PC-9 (cell line): ENCODE data around the gene RNF44.

Experiments used
- CTCF ChIP-seq: fragments of 200-600 bp; sonication (generic); conservative IDR thresholded peaks from 2 replicates; pipeline ENCODE4 v1.6.1; 2017; ENCODE audit warnings: mixed run types, antibody characterized with exemption, mild to moderate bottlenecking, moderate library complexity
- EZH2 ChIP-seq: fragments of 200-600 bp; sonication (generic); IDR thresholded peaks from 2 replicates; pipeline ENCODE4 v1.8.0; 2017; ENCODE audit warnings: antibody characterized with exemption, low read depth

DNA sequence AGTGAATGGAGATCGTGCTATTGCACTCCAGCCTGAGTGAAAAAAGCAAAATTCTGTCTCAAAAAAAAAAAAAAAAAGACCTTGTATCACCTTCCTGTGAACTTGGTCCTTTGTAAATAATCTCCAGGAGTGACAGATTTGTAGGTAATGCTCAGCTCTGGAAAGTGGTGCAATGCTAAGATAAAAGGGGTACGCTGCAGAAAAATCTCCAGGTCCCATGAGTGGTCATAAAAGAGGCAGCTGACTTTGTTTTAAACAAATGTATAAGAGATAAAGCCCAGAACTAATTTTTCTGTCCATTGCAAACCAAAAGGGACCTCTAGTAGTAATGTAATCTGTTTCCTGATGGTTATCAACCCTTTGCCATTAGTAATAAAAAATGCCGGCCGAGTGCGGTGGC lies 33.7 kb downstream of the RNF44 start:
- no peak for TF ChIP-seq CTCF
- no peak for TF ChIP-seq EZH2
